ENCODE results near the gene PLCXD3.
"Not testable (repeated sequence)": the region's sequence is repeated elsewhere in the genome, so short reads cannot be mapped to it uniquely, and the experiment has no call there.

Gene PLCXD3

GRCh38 chr5:41347569-41347968, 162.8 kb downstream of the PLCXD3 start:
- DNase-seq (ENCODE audit: low read depth) = no peak

GRCh38 chr5:41346609-41347008, 163.8 kb downstream of the PLCXD3 start:
- DNase-seq (ENCODE audit: low read depth) = no peak

- DNase-seq (ENCODE audit: low read depth) = no peak
Observed at GRCh38 chr5:41345295-41345694, 165.1 kb downstream of the PLCXD3 start.

GRCh38 chr5:41339339-41339738, 171.1 kb downstream of the PLCXD3 start:
- DNase-seq (ENCODE audit: low read depth) = no peak

- DNase-seq (ENCODE audit: low read depth) = no peak
Observed at GRCh38 chr5:41338136-41338675, 172.2 kb downstream of the PLCXD3 start.

GRCh38 chr5:41337724-41338123, 172.7 kb downstream of the PLCXD3 start:
- DNase-seq (ENCODE audit: low read depth) = no peak

GRCh38 chr5:41337216-41337615, 173.2 kb downstream of the PLCXD3 start:
- no peak for DNase-seq (ENCODE audit: low read depth)

GRCh38 chr5:41336471-41336870, 173.9 kb downstream of the PLCXD3 start:
- DNase-seq (ENCODE audit: low read depth) = no peak

- DNase-seq (ENCODE audit: low read depth) = no peak
Observed at GRCh38 chr5:41335596-41336181, 174.7 kb downstream of the PLCXD3 start.

- no peak for DNase-seq (ENCODE audit: low read depth)
Observed at GRCh38 chr5:41334758-41335157, 175.6 kb downstream of the PLCXD3 start.

GRCh38 chr5:41334221-41334620, 176.2 kb downstream of the PLCXD3 start:
- no peak for DNase-seq (ENCODE audit: low read depth)

- no peak for DNase-seq (ENCODE audit: low read depth)
Observed at GRCh38 chr5:41325074-41325473, 185.3 kb downstream of the PLCXD3 start.

- not testable (repeated sequence) for DNase-seq (ENCODE audit: low read depth)
Observed at GRCh38 chr5:41322826-41323225, 187.6 kb downstream of the PLCXD3 start.

- no peak for DNase-seq (ENCODE audit: low read depth)
Observed at GRCh38 chr5:41312478-41313060, 197.8 kb downstream of the PLCXD3 start.

GRCh38 chr5:41312066-41312465, 198.3 kb downstream of the PLCXD3 start:
- DNase-seq (ENCODE audit: low read depth) = no peak

- no peak for DNase-seq (ENCODE audit: low read depth)
Observed at GRCh38 chr5:41309275-41309674, 201.1 kb downstream of the PLCXD3 start.

GRCh38 chr5:41306005-41306404, 204.4 kb downstream of the PLCXD3 start:
- DNase-seq (ENCODE audit: low read depth) = no peak

GRCh38 chr5:41305056-41305455, 205.3 kb downstream of the PLCXD3 start:
- DNase-seq (ENCODE audit: low read depth) = no peak

GRCh38 chr5:41296066-41296465, 214.3 kb downstream of the PLCXD3 start:
- no peak for DNase-seq (ENCODE audit: low read depth)

GRCh38 chr5:41291323-41291722, 219.1 kb downstream of the PLCXD3 start:
- no peak for DNase-seq (ENCODE audit: low read depth)

GRCh38 chr5:41290810-41291209, 219.6 kb downstream of the PLCXD3 start:
- DNase-seq (ENCODE audit: low read depth) = no peak

GRCh38 chr5:41289970-41290464, 220.4 kb downstream of the PLCXD3 start:
- DNase-seq (ENCODE audit: low read depth) = no peak

- no peak for DNase-seq (ENCODE audit: low read depth)
Observed at GRCh38 chr5:41286696-41287095, 223.7 kb downstream of the PLCXD3 start.

- DNase-seq (ENCODE audit: low read depth) = no peak
Observed at GRCh38 chr5:41286165-41286564, 224.2 kb downstream of the PLCXD3 start.
